Left hindlimb (tissue), 1 donor: Measurements from ENCODE around the gene RXRB.
"Not testable (repeated sequence)": the region's sequence is repeated elsewhere in the genome, so short reads cannot be mapped to it uniquely, and the experiment has no call there.

Experiments used
- DNase-seq: peaks from one replicate; pipeline ENCODE4 v3.0.0-alpha.2; 2018

RXRB gene

GRCh38 chr6:33160728-33161344 is 39.6 kb downstream of the RXRB start:
- DNase-seq, result peak; percentile 88

GRCh38 chr6:33160096-33160495 is 40.4 kb downstream of the RXRB start:
- DNase-seq, result no peak

GRCh38 chr6:33156964-33157363 is 43.5 kb downstream of the RXRB start:
- DNase-seq, result no peak

GRCh38 chr6:33156561-33156960 is 43.9 kb downstream of the RXRB start:
- no peak for DNase-seq

- DNase-seq, result no peak
Measured at GRCh38 chr6:33154349-33154748, 46.1 kb downstream of the RXRB start.

GRCh38 chr6:33151050-33151449 is 49.4 kb downstream of the RXRB start:
- no peak for DNase-seq

- not testable (repeated sequence) for DNase-seq
Measured at GRCh38 chr6:33150560-33150959, 49.9 kb downstream of the RXRB start.

- DNase-seq, result no peak
Measured at GRCh38 chr6:33147807-33148666, 52.4 kb downstream of the RXRB start.

- DNase-seq, result no peak
Measured at GRCh38 chr6:33144373-33144772, 56.1 kb downstream of the RXRB start.
